Femur (tissue), 1 donor: ENCODE results near the gene FBXO11.
"Not testable (repeated sequence)": the region's sequence is repeated elsewhere in the genome, so short reads cannot be mapped to it uniquely, and the experiment has no call there.

Experiments
- DNase-seq: peaks from one replicate; pipeline ENCODE4 v3.0.0-alpha.2; 2017

Gene FBXO11

DNA sequence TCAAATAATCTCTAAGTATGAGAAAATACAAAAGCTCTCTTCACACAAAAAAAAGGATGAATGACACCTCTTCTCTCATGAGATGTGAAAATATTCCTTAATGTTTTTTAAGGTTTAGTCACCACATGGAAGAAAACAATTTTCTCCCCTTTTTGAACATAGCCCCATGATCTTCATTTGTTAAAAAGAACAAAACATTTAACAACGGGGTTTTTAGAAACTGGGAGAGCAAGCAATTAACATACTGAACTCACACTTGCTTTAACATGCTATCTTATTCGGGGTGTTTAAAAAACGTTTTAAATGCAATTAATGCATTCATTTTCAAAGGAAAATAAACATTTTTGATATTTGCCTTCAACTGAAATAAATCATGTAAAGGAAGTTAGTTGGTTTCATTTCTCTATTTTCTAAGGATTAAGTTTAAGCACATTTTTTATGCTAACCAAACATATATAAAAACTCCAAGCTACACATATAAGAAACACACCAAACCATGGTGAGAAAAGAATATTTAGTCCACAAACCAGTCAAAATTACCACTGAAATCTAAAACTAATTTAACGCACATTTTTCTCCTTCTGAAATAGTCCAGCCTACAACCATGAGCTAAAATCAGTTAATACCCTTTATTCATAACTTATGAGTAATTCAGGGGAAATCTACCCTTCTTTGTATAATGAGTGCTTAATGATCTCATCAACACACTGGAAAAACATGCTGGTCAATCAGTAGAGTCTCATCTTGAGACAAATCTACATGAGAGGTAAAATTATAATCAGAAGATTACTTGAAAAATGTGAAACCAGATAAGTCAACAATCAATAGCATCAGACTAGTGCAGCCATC is 8.2 kb downstream of the FBXO11 start:
- no peak for DNase-seq

DNA sequence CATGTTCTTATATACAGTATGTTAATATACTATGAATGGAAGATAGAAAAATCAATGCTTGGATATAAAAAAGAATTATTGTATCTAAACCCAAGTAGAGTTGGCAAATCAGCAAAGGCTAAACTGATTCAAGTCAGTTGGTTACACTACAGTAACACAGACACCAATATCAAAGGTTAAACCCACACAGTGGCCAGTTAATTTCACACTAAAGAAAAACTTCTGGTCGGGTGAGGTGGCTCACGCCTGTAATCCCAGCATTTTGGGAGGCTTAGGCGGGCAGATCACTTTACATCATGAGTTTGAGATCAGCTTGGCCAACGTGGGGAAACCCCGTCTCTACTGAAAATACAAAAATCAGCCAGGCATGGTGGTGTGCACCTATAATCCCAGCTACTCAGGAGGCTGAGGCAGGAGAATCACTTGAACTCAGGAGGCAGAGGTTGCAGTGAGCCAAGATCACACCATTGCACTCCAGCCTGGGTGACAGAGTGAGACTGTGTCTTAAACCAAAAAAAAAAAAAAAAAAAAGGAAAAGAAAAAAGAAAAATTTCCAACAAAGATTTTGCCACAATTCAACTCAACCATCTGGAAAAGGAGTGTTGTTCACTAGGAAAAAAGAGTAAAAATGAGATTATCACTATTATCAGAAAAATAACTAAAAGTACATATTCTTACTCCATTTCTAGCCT is 9.0 kb downstream of the FBXO11 start:
- not testable (repeated sequence) for DNase-seq

DNA sequence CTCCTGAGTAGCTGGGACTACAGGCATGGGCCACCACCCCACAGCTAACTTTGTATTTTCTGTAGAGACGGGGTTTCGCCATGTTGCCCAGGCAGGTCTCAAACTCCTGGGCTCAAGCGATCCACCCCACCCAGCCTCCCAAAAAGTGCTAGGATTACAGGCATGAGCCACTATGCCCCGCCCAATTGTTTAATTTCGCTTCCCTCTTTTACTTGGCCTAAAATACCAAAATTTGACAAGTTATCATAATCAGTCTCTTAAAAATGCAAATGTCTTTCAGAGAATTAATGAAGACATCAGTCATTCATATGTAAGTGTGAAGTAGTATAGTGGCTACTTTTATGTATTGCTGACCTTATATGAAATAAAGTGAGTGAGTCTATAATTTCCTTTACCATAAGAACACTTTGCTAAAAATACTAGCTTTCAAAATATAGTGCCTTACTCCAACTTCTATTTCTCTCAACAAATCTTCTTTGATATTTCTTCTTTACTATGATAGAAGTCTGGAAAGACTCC is 9.8 kb downstream of the FBXO11 start:
- no peak for DNase-seq

DNA sequence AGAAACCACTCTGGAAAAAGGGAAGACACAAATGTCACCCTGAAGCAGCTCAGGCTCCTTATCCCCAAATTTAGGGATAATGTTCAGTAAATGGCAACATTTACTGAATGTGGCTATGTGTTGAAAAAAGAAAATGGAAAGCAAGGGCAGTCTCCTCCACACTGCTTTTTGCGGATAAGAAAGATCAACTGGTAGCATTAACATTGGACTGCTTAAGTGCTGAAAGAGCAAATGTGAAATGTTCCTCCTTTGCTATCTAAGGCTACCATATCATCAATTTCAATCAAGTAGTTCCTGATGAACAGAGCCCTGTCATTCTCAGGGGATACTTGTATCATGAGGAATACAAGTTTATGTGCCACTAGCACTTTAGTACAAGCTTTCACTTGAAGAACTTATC is 12.5 kb downstream of the FBXO11 start:
- DNase-seq: no peak

DNA sequence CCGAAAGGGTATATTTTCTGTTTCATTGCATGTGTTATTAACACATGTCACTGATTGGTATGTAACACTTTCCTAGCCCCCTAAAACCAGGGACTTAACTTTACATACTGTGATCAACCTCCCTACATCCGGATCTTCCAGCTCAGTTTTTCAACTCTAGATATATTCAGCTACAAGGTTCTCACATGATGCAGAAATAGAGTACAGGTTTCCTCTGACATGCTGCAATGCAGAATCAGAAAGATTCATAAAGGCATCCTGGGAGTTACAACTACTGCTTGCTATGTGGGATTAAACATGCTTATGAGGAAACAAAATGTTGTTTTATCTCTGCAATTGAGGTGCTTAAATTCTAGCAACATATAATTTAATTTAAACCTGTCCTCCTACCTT is 14.0 kb downstream of the FBXO11 start:
- no peak for DNase-seq

DNA sequence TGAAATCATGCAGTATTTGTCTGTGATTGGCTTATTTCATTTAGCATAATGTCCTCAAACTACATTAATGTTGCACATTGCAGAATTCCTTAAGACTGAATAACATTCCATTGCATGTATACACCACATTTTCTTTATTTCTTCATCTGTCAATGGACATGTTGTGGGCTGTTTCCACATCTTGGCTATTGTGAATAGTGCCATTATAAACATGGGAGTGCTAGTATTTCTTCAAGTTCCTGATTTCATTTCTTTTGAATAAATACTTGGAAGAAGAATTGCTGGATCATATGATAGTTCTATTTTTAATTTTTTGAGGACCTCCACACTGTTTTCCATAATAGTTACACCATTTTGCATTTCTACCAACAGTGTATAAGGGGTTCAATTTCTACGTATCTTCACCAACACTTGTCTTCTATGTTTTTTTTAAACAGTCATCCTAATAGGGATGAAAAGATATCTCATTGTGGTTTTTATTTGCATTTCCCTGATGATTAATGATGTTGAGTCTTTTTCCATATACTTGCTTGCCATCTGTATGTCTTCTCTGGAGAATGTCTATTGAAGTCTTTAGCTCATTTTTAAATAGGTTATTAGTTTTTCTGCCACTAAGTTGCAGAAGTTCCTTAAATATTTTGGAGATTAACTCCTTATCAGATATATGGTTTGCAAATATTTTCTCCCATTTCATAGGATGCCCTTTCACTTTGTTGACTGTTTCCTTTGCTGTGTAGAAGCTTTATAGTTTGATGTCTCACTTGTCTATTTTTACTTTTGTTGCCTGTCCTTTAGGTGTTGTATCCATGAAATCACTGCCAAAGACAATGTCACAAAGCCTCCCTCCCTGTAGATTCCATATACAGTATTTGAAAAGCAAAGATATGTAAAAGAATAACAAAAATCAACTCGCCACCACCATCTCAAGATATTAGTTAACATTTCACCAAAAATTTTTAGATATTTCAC is 14.6 kb downstream of the FBXO11 start:
- no peak for DNase-seq

DNA sequence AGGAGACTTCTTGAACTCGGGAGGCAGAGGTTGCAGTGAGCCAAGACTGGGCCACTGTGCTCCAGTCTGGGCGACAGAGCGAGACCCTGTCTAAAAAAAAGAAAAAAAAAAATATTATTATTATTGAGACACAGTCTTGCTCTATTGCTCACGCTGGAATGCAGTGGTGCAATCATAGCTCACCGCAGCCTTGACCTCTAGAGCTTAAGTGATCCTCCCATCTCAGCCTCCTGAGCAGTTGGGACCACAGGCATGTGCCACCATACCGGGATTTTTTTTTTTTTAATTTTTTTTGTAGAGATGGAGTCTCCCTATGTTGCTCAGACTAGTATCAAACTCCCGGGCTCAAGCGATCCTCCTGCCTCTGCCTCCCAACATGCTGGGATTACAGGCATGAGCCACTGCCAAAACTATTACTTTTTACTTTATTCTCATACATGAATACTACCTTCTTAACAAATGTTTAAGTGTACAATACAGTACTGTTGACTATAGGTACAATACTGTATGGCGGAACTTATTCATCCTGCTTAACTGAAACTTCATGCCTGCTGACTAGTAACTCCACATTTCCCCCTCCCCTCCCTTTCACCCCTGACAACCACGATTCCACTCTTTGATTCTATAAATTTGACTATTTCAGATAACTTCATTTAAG is 15.5 kb downstream of the FBXO11 start:
- DNase-seq: no peak

DNA sequence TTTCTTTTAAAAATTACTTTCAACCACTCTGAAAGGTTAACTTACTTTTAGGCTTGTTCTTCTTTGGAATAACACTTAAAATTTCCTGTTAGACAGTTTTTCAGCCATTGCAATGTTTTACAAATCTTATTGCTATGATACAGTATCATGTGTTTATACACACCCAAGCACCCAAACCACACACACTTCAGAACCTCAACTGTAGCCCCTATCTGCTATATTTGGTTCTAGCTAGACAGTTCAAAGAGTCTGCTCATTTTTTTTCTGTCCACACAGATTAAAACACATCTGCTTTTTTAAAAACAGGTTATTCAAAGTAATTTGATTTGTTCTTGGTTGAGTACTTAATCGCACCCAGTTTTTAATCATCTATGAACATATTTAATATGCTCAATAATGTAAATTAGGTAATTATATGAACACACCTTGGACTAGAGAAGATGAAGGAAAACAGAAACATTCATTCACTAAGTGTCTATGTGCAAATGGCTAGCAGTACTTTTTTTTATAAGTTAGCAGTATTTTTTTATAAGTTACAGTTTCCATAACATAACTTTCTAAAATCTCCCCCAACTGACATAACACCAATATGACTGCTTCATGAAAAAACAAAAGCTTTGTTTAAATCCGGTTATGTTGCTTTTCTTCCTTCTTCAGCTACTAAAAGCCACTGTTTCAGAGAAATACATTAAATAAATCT is 17.6 kb downstream of the FBXO11 start:
- no peak for DNase-seq

DNA sequence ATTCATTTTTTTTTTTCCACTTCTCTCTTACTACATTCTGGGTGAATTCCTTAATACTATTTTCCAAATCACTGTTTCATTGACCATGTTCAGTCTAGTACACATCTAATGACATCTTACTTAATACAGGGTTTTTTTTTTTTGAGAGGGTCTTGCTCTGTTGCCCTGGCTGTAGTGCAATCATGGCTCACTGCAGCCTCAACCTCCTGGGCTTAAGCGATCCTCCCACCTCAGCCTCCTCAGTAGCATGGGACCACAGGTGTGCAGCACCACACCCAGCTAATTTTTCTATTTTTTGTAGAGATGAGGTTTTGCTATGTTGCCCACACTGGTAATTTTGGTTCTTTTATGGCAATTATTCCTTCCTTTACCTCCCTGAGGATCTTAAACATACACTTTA is 29.4 kb downstream of the FBXO11 start:
- no peak for DNase-seq

DNA sequence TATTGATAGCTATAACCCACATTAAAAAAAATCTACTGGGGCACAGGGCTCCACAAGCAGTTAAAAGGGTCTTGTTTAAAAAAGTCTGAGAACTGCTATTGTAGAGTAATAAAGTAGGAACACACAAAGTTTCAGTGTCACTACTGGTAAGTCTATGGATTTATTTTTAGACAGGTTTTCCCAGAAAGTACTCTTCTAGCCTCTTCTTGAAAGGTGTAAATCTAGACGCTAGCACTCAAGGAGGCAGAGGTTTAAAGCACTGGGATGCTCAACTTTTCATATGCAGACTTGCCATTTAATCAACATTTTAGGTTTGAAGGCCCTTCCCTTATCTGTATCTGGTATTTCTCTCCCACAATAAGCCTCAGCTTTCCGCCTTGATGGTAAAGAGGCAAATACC is 33.4 kb downstream of the FBXO11 start:
- no peak for DNase-seq

DNA sequence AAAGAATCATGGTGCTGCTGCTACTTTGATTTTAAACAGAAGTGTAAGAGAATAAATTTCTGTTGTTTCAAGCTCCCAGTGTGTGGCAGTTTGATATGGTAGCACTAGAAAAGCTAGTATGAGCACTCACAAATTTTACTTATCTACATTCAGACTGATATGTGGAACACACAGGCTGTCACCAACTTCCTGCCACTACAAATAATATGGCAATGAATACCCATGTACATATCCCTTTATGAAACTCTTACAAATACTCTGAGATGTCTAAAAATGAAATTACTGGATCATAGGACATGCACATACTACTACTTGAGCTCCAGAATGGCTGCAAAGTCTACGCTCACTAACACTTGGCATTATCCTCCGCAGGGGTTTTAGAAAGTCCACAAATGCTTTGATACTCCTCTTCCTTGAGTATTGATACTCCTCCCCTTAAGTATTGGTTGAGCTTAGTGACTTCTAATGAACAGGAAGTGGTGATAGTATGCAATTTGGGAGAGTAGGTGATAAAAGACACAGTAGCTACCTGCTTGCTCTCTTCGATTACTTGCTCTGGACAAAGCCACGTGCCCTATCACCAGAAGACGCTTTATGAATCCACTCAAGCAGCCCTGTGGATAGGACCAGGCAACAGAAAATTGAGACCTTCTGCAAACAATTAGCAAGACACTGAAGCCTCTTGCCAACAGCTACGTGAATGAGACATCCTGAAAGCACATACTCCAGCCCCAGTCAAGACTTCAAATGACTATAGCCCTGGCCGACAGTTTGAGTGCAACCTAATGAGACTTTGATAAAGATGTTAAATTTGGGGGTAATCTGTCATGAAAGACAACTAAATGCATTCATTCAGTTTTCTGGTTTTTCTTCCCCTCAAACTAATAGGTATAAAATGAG is 35.4 kb downstream of the FBXO11 start:
- DNase-seq: no peak

DNA sequence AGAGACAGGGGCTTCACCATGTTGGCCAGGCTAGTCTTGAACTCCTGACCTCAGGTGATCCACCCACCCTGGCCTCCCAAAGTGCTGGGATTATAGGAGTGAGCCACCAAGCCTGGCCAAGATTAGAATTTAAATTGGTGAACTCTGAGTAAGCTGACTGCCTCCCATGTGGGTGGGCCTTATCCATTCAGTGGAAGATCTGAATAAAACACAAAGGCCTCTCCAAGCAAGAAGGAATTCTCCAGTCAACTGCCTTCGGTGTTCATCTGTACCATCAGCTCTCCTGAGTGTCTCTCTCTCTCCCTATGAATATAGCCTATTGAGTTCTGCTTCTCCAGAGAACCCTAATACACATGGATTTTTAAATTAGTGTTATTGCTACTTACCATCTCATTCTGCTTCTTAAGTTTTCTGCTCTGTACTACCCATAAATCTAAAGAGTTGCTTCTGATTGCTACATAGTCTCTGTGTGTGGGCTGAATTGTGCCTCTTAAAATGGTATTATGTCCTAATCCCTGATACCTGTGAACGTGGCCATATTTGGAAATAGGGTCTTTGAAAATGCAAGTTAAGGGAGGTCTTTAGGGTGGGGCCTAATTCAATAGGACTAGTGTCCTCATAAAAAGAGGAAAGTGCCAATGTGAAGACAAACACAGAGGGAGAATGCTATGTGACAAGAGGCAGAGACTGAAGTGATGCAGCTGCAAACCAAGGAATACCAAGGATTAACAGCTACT is 36.3 kb downstream of the FBXO11 start:
- no peak for DNase-seq

DNA sequence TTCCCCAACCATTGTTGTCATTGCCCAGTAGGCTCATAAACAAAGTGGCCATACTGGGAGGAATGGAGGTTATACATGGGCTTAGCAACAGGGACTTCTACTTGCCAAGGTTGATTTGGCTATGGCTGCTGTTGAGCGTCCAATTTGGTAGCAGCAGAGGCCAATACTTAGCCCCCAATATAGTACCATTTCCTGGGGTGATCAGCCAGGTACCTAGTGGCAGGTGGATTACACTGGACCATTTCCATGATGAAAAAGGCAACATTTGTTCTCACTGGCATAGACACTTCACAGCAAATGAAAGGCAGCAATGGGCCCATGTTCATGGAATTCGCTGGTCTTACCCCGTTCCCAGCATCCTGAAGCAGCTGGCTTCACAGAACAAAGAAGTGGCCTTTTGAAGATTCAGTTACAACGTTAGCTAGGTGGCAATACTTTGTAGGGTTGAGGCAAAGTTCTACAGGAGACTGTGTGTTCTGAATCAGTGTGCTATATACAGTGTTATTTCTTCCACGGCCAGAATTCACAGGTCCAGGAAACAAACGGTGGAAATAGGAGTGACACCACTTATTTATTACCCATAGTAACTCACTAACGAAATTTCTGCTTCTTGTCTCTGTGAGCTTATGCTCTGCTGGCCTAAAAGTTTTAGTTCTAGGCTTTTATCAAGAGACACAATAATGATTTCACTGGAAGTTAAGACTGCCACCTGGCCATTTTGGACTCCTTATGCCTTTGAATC is 37.5 kb downstream of the FBXO11 start:
- no peak for DNase-seq

DNA sequence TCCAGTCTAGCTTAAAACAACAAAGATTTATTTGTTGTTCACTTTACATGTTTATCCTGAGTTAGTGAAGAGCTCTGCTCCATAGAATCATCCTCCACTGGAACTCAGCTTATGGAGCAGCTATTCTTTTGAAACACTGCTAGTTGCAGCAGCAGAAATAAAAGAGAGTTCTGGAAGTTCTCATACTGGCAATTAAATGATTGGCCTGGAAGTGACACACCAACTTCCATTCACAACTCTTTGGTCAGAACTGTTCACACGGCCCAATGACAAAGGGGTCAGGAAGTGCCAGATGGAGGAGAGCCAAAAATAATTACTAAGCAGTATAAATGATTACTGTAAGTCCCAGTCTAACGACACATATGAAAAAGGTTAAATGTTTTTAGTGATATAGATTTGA is 39.1 kb downstream of the FBXO11 start:
- DNase-seq: no peak

DNA sequence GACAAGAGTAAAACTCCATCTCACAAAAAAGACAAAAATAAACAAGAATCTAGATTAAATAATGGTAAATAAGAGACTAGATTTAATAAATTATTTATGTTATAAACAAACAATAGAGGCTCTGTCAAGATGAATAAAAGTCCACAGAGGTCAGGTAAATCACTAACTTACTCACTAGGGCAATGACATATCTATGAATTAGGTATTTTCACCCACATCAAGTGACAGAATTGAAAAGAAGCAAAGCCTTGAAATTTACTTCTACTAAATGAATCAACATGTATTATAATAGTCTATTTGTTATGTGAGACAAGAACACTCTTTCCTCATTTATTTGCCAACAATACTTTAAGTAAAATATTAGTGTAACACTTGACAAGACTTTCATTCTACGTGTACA is 41.7 kb downstream of the FBXO11 start:
- no peak for DNase-seq

DNA sequence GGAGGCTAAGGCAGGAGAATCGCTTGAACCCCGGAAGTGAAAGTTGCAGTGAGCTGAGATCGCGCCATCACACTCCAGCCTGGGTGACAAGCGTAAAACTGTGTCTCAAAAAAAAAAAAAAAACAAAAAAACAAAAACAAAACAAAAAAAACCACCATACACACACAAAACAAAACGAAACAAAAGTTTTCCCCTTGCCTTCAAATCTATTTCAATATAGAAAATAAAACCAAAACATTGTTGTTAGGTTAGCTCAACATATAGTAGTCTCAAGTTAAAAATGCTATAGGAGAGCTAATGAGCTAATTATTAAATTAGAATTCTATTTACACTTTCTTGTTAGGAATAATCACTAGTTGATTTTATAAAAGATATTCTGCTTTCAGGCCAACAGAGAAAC is 43.3 kb downstream of the FBXO11 start:
- DNase-seq: no peak

DNA sequence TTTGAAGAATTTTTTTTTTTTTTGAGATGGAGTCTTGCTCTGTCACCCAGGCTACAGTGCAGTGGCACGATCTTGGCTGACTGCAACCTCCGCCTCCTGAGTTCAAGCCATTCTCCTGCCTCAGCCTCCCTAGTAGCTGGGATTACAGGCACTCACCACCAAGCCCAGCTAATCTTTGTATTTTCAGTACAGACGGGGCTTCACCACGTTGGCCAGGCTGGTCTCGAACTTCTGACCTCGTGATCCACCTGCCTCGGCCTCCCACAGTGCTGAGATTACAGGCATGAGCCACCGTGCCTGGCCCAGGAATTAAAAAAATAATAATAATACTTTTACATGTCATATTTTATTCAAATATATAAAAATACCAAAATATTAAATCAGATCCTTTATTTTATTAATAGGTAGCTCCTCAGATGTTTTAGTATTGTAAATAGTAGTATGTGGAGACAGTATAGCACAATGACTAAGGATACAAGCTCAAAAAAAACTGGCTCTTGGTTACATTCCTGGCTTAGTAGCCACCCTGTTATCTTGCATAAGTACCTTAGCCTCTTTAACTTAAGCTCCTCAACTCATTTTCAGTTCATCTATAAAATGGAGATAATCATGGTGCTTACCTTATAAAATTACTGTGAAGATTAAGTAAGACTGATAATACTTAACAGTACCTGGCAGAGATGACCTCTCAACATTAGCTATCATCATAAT is 53.1 kb downstream of the FBXO11 start:
- DNase-seq: not testable (repeated sequence)

DNA sequence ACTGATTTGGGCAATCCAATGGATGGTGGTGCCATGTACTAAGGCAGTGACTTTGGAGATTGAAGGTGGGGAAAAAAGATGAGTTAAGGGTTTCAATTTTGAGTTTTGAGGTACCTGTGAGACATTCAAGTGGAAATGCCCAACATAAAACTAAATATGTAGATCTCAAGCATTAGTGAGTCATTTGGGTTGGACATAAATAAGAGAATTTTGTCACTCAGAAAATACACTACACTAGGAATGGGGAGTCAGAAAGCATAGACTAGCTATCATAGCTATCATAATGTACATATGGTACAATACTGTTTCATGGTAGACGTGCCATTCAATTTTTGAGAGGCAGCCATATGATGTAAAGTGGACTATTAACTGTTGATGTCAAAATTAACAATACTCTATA is 56.1 kb downstream of the FBXO11 start:
- DNase-seq: no peak

DNA sequence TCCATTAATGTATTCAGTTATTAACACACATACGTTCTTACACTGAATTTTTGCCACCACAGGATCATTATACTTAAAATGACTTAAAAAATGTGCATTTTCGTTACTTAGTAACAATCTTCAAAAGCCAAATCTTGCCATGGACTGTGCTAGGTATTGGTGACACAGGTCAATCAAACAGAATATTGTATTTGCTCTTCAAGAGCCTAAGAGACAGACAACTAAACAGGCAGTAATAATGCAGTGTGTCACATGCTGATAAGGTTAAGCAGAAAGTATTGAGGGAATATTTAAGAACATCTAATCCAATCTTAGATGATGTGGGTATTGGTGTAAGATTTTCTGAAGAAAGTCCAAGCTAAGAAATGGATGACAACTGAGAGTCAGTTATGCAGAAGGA is 56.9 kb downstream of the FBXO11 start:
- DNase-seq: no peak
